Transverse colon (tissue), 3 donors: ENCODE measurements around the gene NUP93.

Experiments used
- EP300 ChIP-seq: sonication (generic); formaldehyde crosslinking; IDR thresholded peaks from one replicate; pipeline ENCODE4 v1.6.1; 2017; ENCODE audit warnings: antibody characterized with exemption, low read depth
- POLR2A ChIP-seq: fragments of 450-650 bp; IDR thresholded peaks from one replicate; pipeline ENCODE4 v1.6.1; 2016; ENCODE audit warnings: antibody characterized with exemption, mild to moderate bottlenecking, moderate library complexity
- TF ChIP-seq, protein P1 (sequence below), 5 experiments: fragments of 200-600 bp in 3 of 5; fragments of 450-650 bp in 2 of 5; sonication (generic) in 3 of 5; IDR thresholded peaks; 1 replicate in 2 of 5; 2 replicates in 3 of 5; pipeline ENCODE4 v1.5.1; 2016 to 2017; ENCODE audit warnings: antibody characterized with exemption in 5 of 5, inconsistent platforms in 3 of 5, mild to moderate bottlenecking in 2 of 5, moderate library complexity in 1 of 5

GRCh38 chr16:56897026-56897799, 167.3 kb downstream of the NUP93 start:
- TF ChIP-seq, protein P1, sequence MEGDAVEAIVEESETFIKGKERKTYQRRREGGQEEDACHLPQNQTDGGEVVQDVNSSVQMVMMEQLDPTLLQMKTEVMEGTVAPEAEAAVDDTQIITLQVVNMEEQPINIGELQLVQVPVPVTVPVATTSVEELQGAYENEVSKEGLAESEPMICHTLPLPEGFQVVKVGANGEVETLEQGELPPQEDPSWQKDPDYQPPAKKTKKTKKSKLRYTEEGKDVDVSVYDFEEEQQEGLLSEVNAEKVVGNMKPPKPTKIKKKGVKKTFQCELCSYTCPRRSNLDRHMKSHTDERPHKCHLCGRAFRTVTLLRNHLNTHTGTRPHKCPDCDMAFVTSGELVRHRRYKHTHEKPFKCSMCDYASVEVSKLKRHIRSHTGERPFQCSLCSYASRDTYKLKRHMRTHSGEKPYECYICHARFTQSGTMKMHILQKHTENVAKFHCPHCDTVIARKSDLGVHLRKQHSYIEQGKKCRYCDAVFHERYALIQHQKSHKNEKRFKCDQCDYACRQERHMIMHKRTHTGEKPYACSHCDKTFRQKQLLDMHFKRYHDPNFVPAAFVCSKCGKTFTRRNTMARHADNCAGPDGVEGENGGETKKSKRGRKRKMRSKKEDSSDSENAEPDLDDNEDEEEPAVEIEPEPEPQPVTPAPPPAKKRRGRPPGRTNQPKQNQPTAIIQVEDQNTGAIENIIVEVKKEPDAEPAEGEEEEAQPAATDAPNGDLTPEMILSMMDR (IDR thresholded peaks at IDR 0.05) = no peak
- TF ChIP-seq POLR2A (no peak), EP300 (no peak)
